CD4-positive, alpha-beta T cell (primary cell): ENCODE results near the gene ACSF2. TPM values are rescaled to one million over a fixed set of nuclear protein-coding genes. Genes with fewer than 3 reads are reported as not detected.

Experiments used
- ATAC-seq: fragments of 200-7000 bp; cut with Tn5 transposase; one replicate; pipeline ENCODE4 v1.10.0; 2022; ENCODE audit warnings: mild to moderate bottlenecking; ENCODE audit not compliant: poor library complexity
- CTCF ChIA-PET: fragments of 350-600 bp; sonication (Branson Sonifier 250); formaldehyde crosslinking; loops from one replicate; lab custom pipeline; 2021; ENCODE audit warnings: antibody characterized with exemption, inconsistent platforms; lab: Charles Lee
- POLR2A ChIA-PET: fragments of 350-600 bp; sonication (Branson Sonifier 250); formaldehyde crosslinking; loops from one replicate; lab custom pipeline; 2021; ENCODE audit warnings: antibody characterized with exemption, inconsistent platforms; lab: Charles Lee
- DNase-seq, 14 experiments: peaks; one replicate each; pipeline ENCODE4 v3.0.0-alpha.2; 2013 to 2020; ENCODE audit warnings: mixed read lengths in 2 of 14
- H3K27ac ChIP-seq, 2 donors: one replicate each; pipeline versions ENCODE4 v1.5.1 to v1.7.0; 2013; ENCODE audit warnings: low read length in 2 of 2, low read depth in 1 of 2, mild to moderate bottlenecking in 1 of 2
- H3K27me3 ChIP-seq, 2 experiments: 1 replicate in 1 of 2; 2 replicates in 1 of 2; pipeline versions ENCODE4 v1.6.1 to v1.7.0; 2013; ENCODE audit warnings: low read length in 2 of 2, control low read depth in 1 of 2, mild to moderate bottlenecking in 1 of 2, moderate library complexity in 1 of 2; ENCODE audit not compliant: insufficient read depth in 2 of 2, control insufficient read depth in 1 of 2
- H3K36me3 ChIP-seq: one replicate; pipeline ENCODE4 v1.6.1; 2013; ENCODE audit warnings: low read length, control low read depth; ENCODE audit not compliant: insufficient read depth
- H3K4me1 ChIP-seq: one replicate; pipeline ENCODE4 v1.6.1; 2013; ENCODE audit warnings: low read length, control low read depth; ENCODE audit not compliant: insufficient read depth
- H3K4me3 ChIP-seq: one replicate; pipeline ENCODE4 v1.5.1; 2013; ENCODE audit warnings: mild to moderate bottlenecking, low read length, moderate library complexity
- H3K9me3 ChIP-seq, 2 experiments: 1 replicate in 1 of 2; 2 replicates in 1 of 2; pipeline versions ENCODE4 v1.6.1 to v1.7.0; 2013; ENCODE audit warnings: low read length in 2 of 2, mild to moderate bottlenecking in 2 of 2, control low read depth in 1 of 2, moderate library complexity in 1 of 2; ENCODE audit not compliant: control insufficient read depth in 1 of 2, insufficient read depth in 1 of 2
- H3K27ac Mint-ChIP-seq: one replicate; pipeline ENCODE4 v1.8.0; 2020; ENCODE audit warnings: mixed read lengths
- H3K27me3 Mint-ChIP-seq: one replicate; pipeline ENCODE4 v1.8.0; 2021; ENCODE audit warnings: mixed read lengths
- H3K36me3 Mint-ChIP-seq: one replicate; pipeline ENCODE4 v1.8.0; 2021; ENCODE audit warnings: low read depth, mixed read lengths
- H3K4me1 Mint-ChIP-seq: one replicate; pipeline ENCODE4 v1.8.0; 2021; ENCODE audit warnings: low read depth, mixed read lengths
- H3K4me3 Mint-ChIP-seq: one replicate; pipeline ENCODE4 v1.8.0; 2020; ENCODE audit warnings: mild to moderate bottlenecking, mixed read lengths
- H3K9me3 Mint-ChIP-seq: one replicate; pipeline ENCODE4 v1.8.0; 2020; ENCODE audit warnings: mixed read lengths
- intact Hi-C, 2 experiments: fragments of 100-400 bp; cut with DNase I in 1 of 2; cut with micrococcal nuclease in 1 of 2; formaldehyde crosslinking; loops; one replicate each; pipeline versions ENCODE4 v1.15.1 to v1.9.0; 2023 to 2025; cut with DNase I, micrococcal nuclease
- total RNA-seq, 174 experiments: library from RNA in 2 of 174; stranded (reverse) in 2 of 174; gene quantifications; one replicate each; pipeline ENCODE4 v1.2.3 and lab custom pipeline; 2021 to 2026
- TF ChIP-seq, protein P1 (sequence below): fragments of 200-600 bp; IDR thresholded peaks from one replicate; pipeline ENCODE4 v1.8.0; 2022; ENCODE audit warnings: antibody characterized with exemption, mild to moderate bottlenecking

The ACSF2 gene
- total RNA-seq, 2 experiments from 2014 or later: 11.9 to 13.9 TPM

DNA sequence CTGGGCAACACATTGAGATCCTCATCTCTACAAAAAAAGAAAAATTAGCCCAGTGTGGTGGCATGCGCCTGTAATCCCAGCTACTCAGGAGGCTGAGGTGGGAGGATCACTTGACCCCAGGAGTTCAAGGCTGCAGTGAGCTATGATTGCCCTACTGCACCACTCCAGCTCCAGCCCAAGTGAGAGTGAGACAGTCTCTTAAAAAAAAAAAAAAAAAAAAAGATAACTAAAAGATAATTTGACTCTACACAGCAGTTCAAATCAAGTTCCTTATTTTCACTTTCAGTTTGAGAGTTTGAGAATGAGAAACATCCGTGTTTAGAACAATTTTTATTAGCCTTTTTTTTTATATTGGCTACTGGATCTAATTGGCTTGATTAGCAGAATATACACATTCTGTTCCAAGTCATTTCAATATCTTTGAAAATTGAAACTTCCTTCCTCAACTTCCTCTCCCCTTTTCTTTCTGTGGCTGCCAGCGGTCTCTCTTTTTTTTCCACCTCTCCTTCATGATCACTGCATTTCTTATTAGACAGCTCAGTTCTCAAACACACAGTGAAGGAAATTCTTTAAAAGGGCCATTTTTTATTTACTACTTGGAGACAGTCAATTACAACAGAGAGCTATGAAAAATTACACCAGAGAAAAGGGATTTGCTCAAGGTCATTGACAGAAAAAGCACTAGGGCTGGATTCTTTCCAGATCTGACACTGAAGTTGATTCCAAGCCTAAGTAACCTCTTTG lies 4.5 kb upstream of the ACSF2 start:
- peaks cover 4% of the 10 kb centered on the region in 2 experiments for H3K9me3 ChIP-seq
- DNase-seq: peak in 3 of 14 experiments; percentile 35 to 49 (median 35)
- H3K36me3 Mint-ChIP-seq: peaks cover 5% of the 10 kb centered on the region
- H3K4me1 Mint-ChIP-seq: peaks cover 29% of the 10 kb centered on the region
- TF ChIP-seq, protein P1, sequence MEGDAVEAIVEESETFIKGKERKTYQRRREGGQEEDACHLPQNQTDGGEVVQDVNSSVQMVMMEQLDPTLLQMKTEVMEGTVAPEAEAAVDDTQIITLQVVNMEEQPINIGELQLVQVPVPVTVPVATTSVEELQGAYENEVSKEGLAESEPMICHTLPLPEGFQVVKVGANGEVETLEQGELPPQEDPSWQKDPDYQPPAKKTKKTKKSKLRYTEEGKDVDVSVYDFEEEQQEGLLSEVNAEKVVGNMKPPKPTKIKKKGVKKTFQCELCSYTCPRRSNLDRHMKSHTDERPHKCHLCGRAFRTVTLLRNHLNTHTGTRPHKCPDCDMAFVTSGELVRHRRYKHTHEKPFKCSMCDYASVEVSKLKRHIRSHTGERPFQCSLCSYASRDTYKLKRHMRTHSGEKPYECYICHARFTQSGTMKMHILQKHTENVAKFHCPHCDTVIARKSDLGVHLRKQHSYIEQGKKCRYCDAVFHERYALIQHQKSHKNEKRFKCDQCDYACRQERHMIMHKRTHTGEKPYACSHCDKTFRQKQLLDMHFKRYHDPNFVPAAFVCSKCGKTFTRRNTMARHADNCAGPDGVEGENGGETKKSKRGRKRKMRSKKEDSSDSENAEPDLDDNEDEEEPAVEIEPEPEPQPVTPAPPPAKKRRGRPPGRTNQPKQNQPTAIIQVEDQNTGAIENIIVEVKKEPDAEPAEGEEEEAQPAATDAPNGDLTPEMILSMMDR: no peak
- peak overlapping the region; percentile 35 to 71 for H3K27ac ChIP-seq
- no peaks in the 10 kb centered on the region for H3K36me3 ChIP-seq
- no peaks in the 10 kb centered on the region for H3K27me3 Mint-ChIP-seq
- H3K4me1 ChIP-seq: peaks cover 26% of the 10 kb centered on the region
- peak overlapping the region; percentile 91 for H3K27ac Mint-ChIP-seq
- peak overlapping the region; percentile 85 for H3K4me3 Mint-ChIP-seq
- H3K4me3 ChIP-seq: peak overlapping the region; percentile 33
- intact Hi-C loops: loop anchor here in 1 of 2 experiments (5.0 kb wide), 1 partner anchor 136 kb away; no protein-coding TSS in a partner anchor
- ChIA-PET POLR2A (interaction anchor here (0.6 to 2.7 kb wide), 2 partner anchors 24 to 59 kb away, joined by 3 to 16 read pairs; partner anchors contain the start of gene LRRC59), CTCF (interaction anchor here (1.1 to 2.1 kb wide), 2 partner anchors 24 to 29 kb away, joined by 4 to 14 read pairs; partner anchors contain the start of gene LRRC59)
- peaks cover 2% of the 10 kb centered on the region for H3K9me3 Mint-ChIP-seq
- H3K27me3 ChIP-seq: no peaks in the 10 kb centered on the region
- ATAC-seq: peak; percentile 39

DNA sequence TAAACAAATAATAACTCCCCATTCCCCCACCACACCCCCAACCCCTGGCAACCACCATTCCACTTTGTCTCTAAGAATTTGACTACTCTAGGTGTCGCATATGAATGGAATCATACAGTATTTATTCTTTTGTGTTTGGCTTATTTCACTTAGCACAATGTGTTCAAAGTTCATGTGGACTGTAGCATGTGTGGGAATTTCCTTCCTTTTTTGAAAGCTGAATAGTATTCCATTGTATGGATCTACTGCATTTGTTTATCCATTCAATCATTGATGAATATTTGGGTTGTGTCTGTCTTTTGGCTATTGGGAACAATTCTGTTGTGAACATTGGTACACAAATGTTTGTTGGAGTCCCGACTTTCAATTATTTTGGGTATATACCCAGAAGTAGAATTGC lies 3.3 kb upstream of the ACSF2 start:
- Mint-ChIP-seq H3K9me3 (peaks cover 2% of the 10 kb centered on the region), H3K4me3 (no peak overlapping the region), H3K36me3 (peaks cover 5% of the 10 kb centered on the region), H3K27ac (peak overlapping the region; percentile 12), H3K4me1 (peaks cover 42% of the 10 kb centered on the region), H3K27me3 (no peaks in the 10 kb centered on the region)
- ATAC-seq (no peak), DNase-seq (no peak)
- POLR2A ChIA-PET: no interaction called here
- no peak overlapping the region for H3K27ac ChIP-seq
- H3K27me3 ChIP-seq: no peaks in the 10 kb centered on the region
- TF ChIP-seq, protein P1: no peak
- no peaks in the 10 kb centered on the region for H3K36me3 ChIP-seq
- H3K9me3 ChIP-seq: peaks cover 4% of the 10 kb centered on the region in 2 experiments
- intact Hi-C loops: loop anchor here in 1 of 2 experiments (5.0 kb wide), 1 partner anchor 135 kb away; no protein-coding TSS in a partner anchor
- CTCF ChIA-PET: no interaction called here
- no peak overlapping the region for H3K4me3 ChIP-seq
- peaks cover 39% of the 10 kb centered on the region for H3K4me1 ChIP-seq

DNA sequence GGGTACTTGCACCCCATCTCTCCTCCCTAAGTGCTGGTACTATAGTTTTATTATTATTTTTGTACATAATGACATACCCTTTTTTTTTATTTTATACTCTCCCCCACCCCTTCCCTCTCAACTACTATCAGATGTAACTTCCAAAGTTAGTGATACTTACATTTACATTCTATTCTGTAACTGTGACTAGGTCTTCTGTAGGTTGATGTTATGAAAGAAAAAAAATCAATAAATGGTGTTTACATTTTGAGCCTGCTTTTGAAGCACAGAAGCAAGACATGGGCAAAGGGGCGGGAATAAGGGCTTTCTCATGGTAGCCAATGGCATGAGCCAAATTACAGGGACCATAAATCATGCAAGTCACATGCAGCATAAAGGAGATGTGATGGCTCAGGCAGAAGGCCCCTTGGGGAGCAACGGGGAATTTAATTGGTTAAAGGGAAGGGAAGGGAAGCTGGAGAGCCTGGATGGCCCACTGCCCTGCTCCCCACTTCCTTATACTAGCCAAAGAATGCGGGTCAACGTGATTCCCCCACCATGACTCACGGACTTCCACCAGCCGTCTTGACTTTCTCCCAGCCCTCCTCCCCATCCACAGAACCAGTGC lies 2.4 kb upstream of the ACSF2 start:
- Histone ChIP-seq H3K27me3 (no peaks in the 10 kb centered on the region), H3K4me3 (no peak overlapping the region), H3K9me3 (peaks cover 4% of the 10 kb centered on the region in 2 experiments), H3K27ac (no peak overlapping the region), H3K4me1 (peaks cover 42% of the 10 kb centered on the region), H3K36me3 (no peaks in the 10 kb centered on the region)
- TF ChIP-seq, protein P1: no peak
- POLR2A ChIA-PET: no interaction called here
- CTCF ChIA-PET: no interaction called here
- H3K4me1 Mint-ChIP-seq: peaks cover 45% of the 10 kb centered on the region
- ATAC-seq (no peak), DNase-seq (peak in 2 of 14 experiments; percentile 46 to 53)
- H3K27ac Mint-ChIP-seq: no peak overlapping the region
- H3K4me3 Mint-ChIP-seq: peak overlapping the region; percentile 43
- peaks cover 2% of the 10 kb centered on the region for H3K9me3 Mint-ChIP-seq
- no peaks in the 10 kb centered on the region for H3K27me3 Mint-ChIP-seq
- peaks cover 5% of the 10 kb centered on the region for H3K36me3 Mint-ChIP-seq
- intact Hi-C loops: loop anchor here in 1 of 2 experiments (2.0 to 5.0 kb wide), 2 partner anchors 25 to 134 kb away; no protein-coding TSS in a partner anchor
